SU-DHL-6 (cell line): ENCODE measurements around the gene MARS1.

ENCODE experiments used
- EZH2phosphoT487 ChIP-seq: fragments of 200-600 bp; sonication (generic), shearing (Covaris generic); conservative IDR thresholded peaks from 2 replicates; pipeline ENCODE4 v1.6.1; 2018; ENCODE audit warnings: mild to moderate bottlenecking, antibody characterized with exemption, low read length, moderate library complexity, mixed read lengths
- TF ChIP-seq, protein P1 (sequence below): fragments of 200-600 bp; sonication (generic); IDR thresholded peaks from one replicate; pipeline ENCODE4 v1.5.1; 2017; ENCODE audit warnings: antibody characterized with exemption, mild to moderate bottlenecking, low read length, moderate library complexity; ENCODE audit not compliant: insufficient read depth, poor library complexity, severe bottlenecking

DNA sequence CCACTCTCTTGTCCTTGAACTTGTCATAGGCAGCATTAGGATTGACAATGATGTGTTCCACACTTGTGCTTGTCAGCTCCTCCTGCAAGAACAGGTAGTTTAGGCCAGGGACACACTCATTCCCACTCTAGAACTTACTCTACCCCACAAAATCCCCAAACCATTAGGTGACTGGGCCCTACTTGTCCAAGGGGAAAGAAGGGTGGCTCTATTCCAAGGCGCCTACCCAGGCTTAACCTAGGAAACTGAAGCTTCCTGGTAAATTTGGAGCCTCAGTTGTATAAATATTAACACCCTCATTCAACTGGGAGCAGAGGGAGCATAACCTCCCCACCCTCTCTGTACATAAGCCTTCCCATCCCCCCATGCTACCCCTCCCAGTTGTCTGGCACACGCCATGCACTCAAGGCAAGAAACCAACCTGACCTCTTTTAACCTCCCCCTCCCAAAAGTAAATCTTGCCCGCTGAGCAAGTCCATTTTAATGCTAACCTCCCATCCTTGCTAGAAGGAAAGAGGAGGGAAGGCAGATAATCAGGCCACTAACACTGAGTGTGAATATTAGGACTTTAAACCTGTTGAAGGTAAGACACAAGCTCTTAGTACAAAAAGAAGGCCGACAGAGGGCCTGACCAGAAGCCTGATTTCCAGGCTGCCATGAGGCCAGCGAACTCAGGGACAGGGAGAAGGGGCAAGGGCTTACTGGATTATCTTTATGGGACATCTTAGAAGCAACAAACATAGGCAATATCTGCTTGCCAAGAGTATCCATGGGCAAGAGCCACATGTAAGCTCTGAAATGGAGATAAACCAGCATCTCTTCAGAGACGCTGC, 48.1 kb downstream of the MARS1 start:
- TF ChIP-seq, protein P1, sequence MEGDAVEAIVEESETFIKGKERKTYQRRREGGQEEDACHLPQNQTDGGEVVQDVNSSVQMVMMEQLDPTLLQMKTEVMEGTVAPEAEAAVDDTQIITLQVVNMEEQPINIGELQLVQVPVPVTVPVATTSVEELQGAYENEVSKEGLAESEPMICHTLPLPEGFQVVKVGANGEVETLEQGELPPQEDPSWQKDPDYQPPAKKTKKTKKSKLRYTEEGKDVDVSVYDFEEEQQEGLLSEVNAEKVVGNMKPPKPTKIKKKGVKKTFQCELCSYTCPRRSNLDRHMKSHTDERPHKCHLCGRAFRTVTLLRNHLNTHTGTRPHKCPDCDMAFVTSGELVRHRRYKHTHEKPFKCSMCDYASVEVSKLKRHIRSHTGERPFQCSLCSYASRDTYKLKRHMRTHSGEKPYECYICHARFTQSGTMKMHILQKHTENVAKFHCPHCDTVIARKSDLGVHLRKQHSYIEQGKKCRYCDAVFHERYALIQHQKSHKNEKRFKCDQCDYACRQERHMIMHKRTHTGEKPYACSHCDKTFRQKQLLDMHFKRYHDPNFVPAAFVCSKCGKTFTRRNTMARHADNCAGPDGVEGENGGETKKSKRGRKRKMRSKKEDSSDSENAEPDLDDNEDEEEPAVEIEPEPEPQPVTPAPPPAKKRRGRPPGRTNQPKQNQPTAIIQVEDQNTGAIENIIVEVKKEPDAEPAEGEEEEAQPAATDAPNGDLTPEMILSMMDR = no peak
- no peak for TF ChIP-seq EZH2phosphoT487
